CD4-positive, alpha-beta T cell (primary cell): ENCODE measurements around the gene CLEC16A. TPM values are rescaled to one million over a fixed set of nuclear protein-coding genes. Genes with fewer than 3 reads are reported as not detected.

ENCODE experiments used
- ATAC-seq: fragments of 200-7000 bp; cut with Tn5 transposase; one replicate; pipeline ENCODE4 v1.10.0; 2022; ENCODE audit warnings: mild to moderate bottlenecking; ENCODE audit not compliant: poor library complexity
- CTCF ChIA-PET: fragments of 350-600 bp; sonication (Branson Sonifier 250); formaldehyde crosslinking; loops from one replicate; lab custom pipeline; 2021; ENCODE audit warnings: antibody characterized with exemption, inconsistent platforms; lab: Charles Lee
- POLR2A ChIA-PET: fragments of 350-600 bp; sonication (Branson Sonifier 250); formaldehyde crosslinking; loops from one replicate; lab custom pipeline; 2021; ENCODE audit warnings: antibody characterized with exemption, inconsistent platforms; lab: Charles Lee
- DNase-seq, 14 experiments: peaks; one replicate each; pipeline ENCODE4 v3.0.0-alpha.2; 2013 to 2020; ENCODE audit warnings: mixed read lengths in 2 of 14
- H3K27ac ChIP-seq, 2 donors: one replicate each; pipeline versions ENCODE4 v1.5.1 to v1.7.0; 2013; ENCODE audit warnings: low read length in 2 of 2, low read depth in 1 of 2, mild to moderate bottlenecking in 1 of 2
- H3K27me3 ChIP-seq, 2 experiments: 1 replicate in 1 of 2; 2 replicates in 1 of 2; pipeline versions ENCODE4 v1.6.1 to v1.7.0; 2013; ENCODE audit warnings: low read length in 2 of 2, control low read depth in 1 of 2, mild to moderate bottlenecking in 1 of 2, moderate library complexity in 1 of 2; ENCODE audit not compliant: insufficient read depth in 2 of 2, control insufficient read depth in 1 of 2
- H3K36me3 ChIP-seq: one replicate; pipeline ENCODE4 v1.6.1; 2013; ENCODE audit warnings: low read length, control low read depth; ENCODE audit not compliant: insufficient read depth
- H3K4me1 ChIP-seq: one replicate; pipeline ENCODE4 v1.6.1; 2013; ENCODE audit warnings: low read length, control low read depth; ENCODE audit not compliant: insufficient read depth
- H3K4me3 ChIP-seq: one replicate; pipeline ENCODE4 v1.5.1; 2013; ENCODE audit warnings: mild to moderate bottlenecking, low read length, moderate library complexity
- H3K9me3 ChIP-seq, 2 experiments: 1 replicate in 1 of 2; 2 replicates in 1 of 2; pipeline versions ENCODE4 v1.6.1 to v1.7.0; 2013; ENCODE audit warnings: low read length in 2 of 2, mild to moderate bottlenecking in 2 of 2, control low read depth in 1 of 2, moderate library complexity in 1 of 2; ENCODE audit not compliant: control insufficient read depth in 1 of 2, insufficient read depth in 1 of 2
- H3K27ac Mint-ChIP-seq: one replicate; pipeline ENCODE4 v1.8.0; 2020; ENCODE audit warnings: mixed read lengths
- H3K27me3 Mint-ChIP-seq: one replicate; pipeline ENCODE4 v1.8.0; 2021; ENCODE audit warnings: mixed read lengths
- H3K36me3 Mint-ChIP-seq: one replicate; pipeline ENCODE4 v1.8.0; 2021; ENCODE audit warnings: low read depth, mixed read lengths
- H3K4me1 Mint-ChIP-seq: one replicate; pipeline ENCODE4 v1.8.0; 2021; ENCODE audit warnings: low read depth, mixed read lengths
- H3K4me3 Mint-ChIP-seq: one replicate; pipeline ENCODE4 v1.8.0; 2020; ENCODE audit warnings: mild to moderate bottlenecking, mixed read lengths
- H3K9me3 Mint-ChIP-seq: one replicate; pipeline ENCODE4 v1.8.0; 2020; ENCODE audit warnings: mixed read lengths
- CTCF ChIP-seq: fragments of 200-600 bp; IDR thresholded peaks from one replicate; pipeline ENCODE4 v1.8.0; 2022; ENCODE audit warnings: antibody characterized with exemption, mild to moderate bottlenecking
- intact Hi-C, 2 experiments: fragments of 100-400 bp; cut with DNase I in 1 of 2; cut with micrococcal nuclease in 1 of 2; formaldehyde crosslinking; loops; one replicate each; pipeline versions ENCODE4 v1.15.1 to v1.9.0; 2023 to 2025; cut with DNase I, micrococcal nuclease
- total RNA-seq, 174 experiments: library from RNA in 2 of 174; stranded (reverse) in 2 of 174; gene quantifications; one replicate each; pipeline ENCODE4 v1.2.3 and lab custom pipeline; 2021 to 2026

Gene CLEC16A
- total RNA-seq, 2 experiments from 2014 or later: 21.7 to 22.7 TPM

GRCh38 chr16:10982465-10983150, 38.2 kb downstream of the CLEC16A start:
- Histone ChIP-seq H3K27me3 (no peaks in the 10 kb centered on the region), H3K36me3 (peaks cover 38% of the 10 kb centered on the region), H3K4me1 (peaks cover 11% of the 10 kb centered on the region), H3K4me3 (no peak overlapping the region), H3K9me3 (no peaks in the 10 kb centered on the region), H3K27ac (no peak overlapping the region)
- ChIA-PET POLR2A (interaction anchor here (2.2 kb wide), 1 partner anchor 273 kb away, joined by 10 read pairs; the partner anchor contains the start of gene SOCS1), CTCF (interaction anchor here (0.9 to 3.0 kb wide), 4 partner anchors 18 to 274 kb away, joined by 3 to 20 read pairs (median 4); partner anchors contain the start of gene SOCS1)
- Mint-ChIP-seq H3K9me3 (no peaks in the 10 kb centered on the region), H3K4me1 (peaks cover 24% of the 10 kb centered on the region), H3K36me3 (peaks cover 61% of the 10 kb centered on the region), H3K27ac (no peak overlapping the region), H3K4me3 (no peak overlapping the region), H3K27me3 (no peaks in the 10 kb centered on the region)
- TF ChIP-seq CTCF: no peak
- intact Hi-C loops: no loop called here
- no peak for DNase-seq
- ATAC-seq: no peak

- H3K4me3 ChIP-seq: no peak overlapping the region
- H3K27ac ChIP-seq: no peak overlapping the region
- peak; percentile 43 for ATAC-seq
- Mint-ChIP-seq H3K4me3 (no peak overlapping the region), H3K9me3 (no peaks in the 10 kb centered on the region), H3K4me1 (peaks cover 25% of the 10 kb centered on the region), H3K36me3 (peaks cover 59% of the 10 kb centered on the region), H3K27me3 (no peaks in the 10 kb centered on the region), H3K27ac (no peak overlapping the region)
- no peaks in the 10 kb centered on the region for H3K27me3 ChIP-seq
- H3K9me3 ChIP-seq: no peaks in the 10 kb centered on the region
- TF ChIP-seq CTCF: no peak
- POLR2A ChIA-PET: interaction anchor here (2.2 kb wide), 1 partner anchor 273 kb away, joined by 10 read pairs; the partner anchor contains the start of gene SOCS1
- DNase-seq: peak in 6 of 14 experiments; percentile 12 to 31 (median 27)
- peaks cover 33% of the 10 kb centered on the region for H3K36me3 ChIP-seq
- intact Hi-C loops: no loop called here
- H3K4me1 ChIP-seq: peaks cover 9% of the 10 kb centered on the region
- CTCF ChIA-PET: interaction anchor here (0.9 to 3.0 kb wide), 4 partner anchors 19 to 274 kb away, joined by 3 to 20 read pairs (median 4); partner anchors contain the start of gene SOCS1
These were observed 38.8 kb downstream of the CLEC16A start for GRCh38 chr16:10983159-10983558.

- peaks cover 30% of the 10 kb centered on the region for H3K36me3 ChIP-seq
- no peaks in the 10 kb centered on the region for H3K9me3 Mint-ChIP-seq
- CTCF ChIA-PET: interaction anchor here (1.1 to 3.0 kb wide), 2 partner anchors 20 to 387 kb away, joined by 3 to 20 read pairs; no protein-coding TSS in a partner anchor
- H3K4me3 Mint-ChIP-seq: no peak overlapping the region
- peaks cover 38% of the 10 kb centered on the region for H3K4me1 Mint-ChIP-seq
- no peak overlapping the region for H3K27ac Mint-ChIP-seq
- H3K36me3 Mint-ChIP-seq: peaks cover 54% of the 10 kb centered on the region
- H3K4me1 ChIP-seq: peaks cover 23% of the 10 kb centered on the region
- no peak for TF ChIP-seq CTCF
- no peak for ATAC-seq
- no peak overlapping the region for H3K4me3 ChIP-seq
- DNase-seq: no peak
- POLR2A ChIA-PET: interaction anchor here (1.1 kb wide), 1 partner anchor 14 kb away, joined by 3 read pairs; no protein-coding TSS in a partner anchor
- no peaks in the 10 kb centered on the region for H3K27me3 Mint-ChIP-seq
- no peak overlapping the region for H3K27ac ChIP-seq
- no peaks in the 10 kb centered on the region for H3K9me3 ChIP-seq
- intact Hi-C loops: no loop called here
- H3K27me3 ChIP-seq: no peaks in the 10 kb centered on the region
These were observed 40.1 kb downstream of the CLEC16A start for GRCh38 chr16:10984509-10984908.
